CD14-positive monocyte (primary cell): ENCODE measurements around the gene OAF. TPM values are rescaled to one million over a fixed set of nuclear protein-coding genes. Genes with fewer than 3 reads are reported as not detected.

Experiments used
- DNase-seq, 3 donors: peaks; one replicate each; pipeline ENCODE4 v3.0.0-alpha.2; 2011 to 2022
- H2AFZ ChIP-seq: 2 replicates; pipeline ENCODE4 v1.6.0; 2012; ENCODE audit warnings: mild to moderate bottlenecking, low read depth, low read length, inconsistent platforms; ENCODE audit not compliant: insufficient read depth, poor library complexity, severe bottlenecking
- H3K27ac ChIP-seq, 2 donors: 1 replicate in 1 of 2; 2 replicates in 1 of 2; pipeline ENCODE4 v1.5.1; 2012 to 2013; ENCODE audit warnings: low read length in 2 of 2, control low read depth in 1 of 2, inconsistent platforms in 1 of 2, low read depth in 1 of 2, mild to moderate bottlenecking in 1 of 2
- H3K27me3 ChIP-seq, 2 donors: one replicate each; pipeline versions ENCODE4 v1.6.0 to v1.6.1; 2011 to 2013; ENCODE audit warnings: low read length in 2 of 2; ENCODE audit not compliant: control insufficient read depth in 2 of 2, insufficient read depth in 2 of 2
- H3K36me3 ChIP-seq, 2 donors: replicated peaks in 1 of 2; 1 replicate in 1 of 2; 2 replicates in 1 of 2; pipeline versions ENCODE4 v1.5.1 to v1.6.1; 2012 to 2013; ENCODE audit warnings: low read length in 2 of 2, control low read depth in 1 of 2, inconsistent platforms in 1 of 2, mild to moderate bottlenecking in 1 of 2; ENCODE audit not compliant: insufficient read depth in 2 of 2, control insufficient read depth in 1 of 2
- H3K4me1 ChIP-seq, 2 donors: 1 replicate in 1 of 2; 2 replicates in 1 of 2; pipeline versions ENCODE4 v1.5.1 to v1.6.1; 2012 to 2013; ENCODE audit warnings: low read length in 2 of 2, control low read depth in 1 of 2, inconsistent platforms in 1 of 2, mild to moderate bottlenecking in 1 of 2, moderate library complexity in 1 of 2; ENCODE audit not compliant: insufficient read depth in 2 of 2, control insufficient read depth in 1 of 2
- H3K4me2 ChIP-seq: replicated peaks from 2 replicates; pipeline ENCODE3; 2012; ENCODE audit warnings: low read length, moderate library complexity, mild to moderate bottlenecking; ENCODE audit not compliant: poor library complexity, severe bottlenecking; ENCODE audit errors: extremely low read depth
- H3K4me3 ChIP-seq, 3 experiments: fragments of 200-600 bp in 1 of 3; sonication (generic) in 1 of 3; replicated peaks in 1 of 3; 1 replicate in 2 of 3; 2 replicates in 1 of 3; pipeline ENCODE4 v1.5.1; 2011 to 2013; ENCODE audit warnings: low read length in 3 of 3, mild to moderate bottlenecking in 3 of 3, control low read depth in 2 of 3, low read depth in 2 of 3, inconsistent platforms in 1 of 3, moderate library complexity in 1 of 3
- H3K79me2 ChIP-seq: 2 replicates; pipeline ENCODE4 v1.6.0; 2012; ENCODE audit warnings: mild to moderate bottlenecking, control low read depth, inconsistent platforms, low read length, moderate library complexity; ENCODE audit not compliant: insufficient read depth
- H3K9ac ChIP-seq: 2 replicates; pipeline ENCODE4 v1.6.0; 2017; ENCODE audit warnings: low read length, mild to moderate bottlenecking; ENCODE audit not compliant: insufficient read depth, poor library complexity, severe bottlenecking
- H3K9me3 ChIP-seq, 2 donors: replicated peaks in 1 of 2; 1 replicate in 1 of 2; 2 replicates in 1 of 2; pipeline versions ENCODE4 v1.5.1 to v1.6.1; 2012 to 2013; ENCODE audit warnings: low read length in 2 of 2, control low read depth in 1 of 2; ENCODE audit not compliant: control insufficient read depth in 1 of 2, insufficient read depth in 1 of 2
- H4K20me1 ChIP-seq: 2 replicates; pipeline ENCODE4 v1.6.0; 2012; ENCODE audit warnings: mild to moderate bottlenecking, low read length, control low read depth, moderate library complexity; ENCODE audit not compliant: insufficient read depth
- H3K27ac Mint-ChIP-seq, 7 donors: one replicate each; pipeline ENCODE4 v1.8.0; 2020; ENCODE audit warnings: mild to moderate bottlenecking in 7 of 7, mixed read lengths in 7 of 7, moderate library complexity in 6 of 7, inconsistent platforms in 2 of 7
- H3K27me3 Mint-ChIP-seq, 3 donors: one replicate each; pipeline ENCODE4 v1.8.0; 2021 to 2022; ENCODE audit warnings: low read depth in 3 of 3, mild to moderate bottlenecking in 3 of 3, mixed read lengths in 3 of 3, moderate library complexity in 3 of 3, inconsistent platforms in 1 of 3
- H3K36me3 Mint-ChIP-seq, 2 donors: one replicate each; pipeline ENCODE4 v1.8.0; 2020; ENCODE audit warnings: mixed read lengths in 2 of 2, inconsistent platforms in 1 of 2, mild to moderate bottlenecking in 1 of 2
- H3K4me1 Mint-ChIP-seq: one replicate; pipeline ENCODE4 v1.8.0; 2020; ENCODE audit warnings: mild to moderate bottlenecking, mixed read lengths
- H3K4me3 Mint-ChIP-seq, 2 donors: one replicate each; pipeline ENCODE4 v1.8.0; 2020; ENCODE audit warnings: mild to moderate bottlenecking in 2 of 2, mixed read lengths in 2 of 2, moderate library complexity in 1 of 2
- H3K9me3 Mint-ChIP-seq, 7 donors: one replicate each; pipeline ENCODE4 v1.8.0; 2020 to 2022; ENCODE audit warnings: mixed read lengths in 7 of 7, mild to moderate bottlenecking in 6 of 7, moderate library complexity in 6 of 7, inconsistent platforms in 2 of 7
- WGBS: methylation state at CpG from one replicate; pipeline ENCODE4 v1.1.5; 2013; ENCODE audit warnings: missing lambda C conversion rate; ENCODE audit not compliant: insufficient coverage; 5-methylcytosine and 5-hydroxymethylcytosine counted together
- intact Hi-C, 2 donors: fragments of 100-400 bp; cut with micrococcal nuclease; formaldehyde crosslinking; loops; one replicate each; pipeline versions ENCODE4 v1.15.0 to v1.15.1; 2023
- polyA plus RNA-seq, 3 donors: library from polyadenylated mRNA; depleted of rRNA in 1 of 3; unstranded in 2 of 3; stranded (reverse) in 1 of 3; fragments of 300-500 nt in 2 of 3; fragments of >200 nt in 1 of 3; fragmentation: Illumina TruSeq in 2 of 3; gene quantifications; 1 replicate in 2 of 3; 2 replicates in 1 of 3; pipeline ENCODE4 v1.2.3, GENCODE V29; 2012 to 2021
- TF ChIP-seq, protein P1 (sequence below): fragments of 200-600 bp; IDR thresholded peaks from one replicate; pipeline ENCODE4 v1.8.0; 2022; ENCODE audit warnings: antibody characterized with exemption, mild to moderate bottlenecking

Gene OAF
- polyA plus RNA-seq, 3 donors = 31.5 to 57.2 (median 49.2) TPM

DNA sequence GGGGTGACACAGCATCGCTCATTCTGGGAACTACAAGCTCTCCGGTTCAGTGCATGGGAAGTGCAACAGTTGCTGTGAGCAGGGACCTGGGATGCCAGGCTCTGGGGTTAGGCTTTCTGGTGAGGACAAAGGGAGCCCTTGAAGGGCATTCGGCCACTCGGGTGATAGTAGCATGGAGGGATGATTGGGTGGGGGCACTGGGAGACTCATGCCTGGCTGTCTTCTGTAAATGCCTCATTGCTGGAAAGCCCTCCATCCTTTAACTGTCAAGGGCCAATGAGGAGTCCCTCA lies 9.9 kb downstream of the OAF start:
- peaks cover 63% of the 10 kb centered on the region for H3K4me1 Mint-ChIP-seq
- peaks cover 54% of the 10 kb centered on the region for H4K20me1 ChIP-seq
- peaks cover 30% of the 10 kb centered on the region for H3K79me2 ChIP-seq
- H3K4me1 ChIP-seq = peaks cover 39 to 41% of the 10 kb centered on the region in 2 donors
- TF ChIP-seq, protein P1, sequence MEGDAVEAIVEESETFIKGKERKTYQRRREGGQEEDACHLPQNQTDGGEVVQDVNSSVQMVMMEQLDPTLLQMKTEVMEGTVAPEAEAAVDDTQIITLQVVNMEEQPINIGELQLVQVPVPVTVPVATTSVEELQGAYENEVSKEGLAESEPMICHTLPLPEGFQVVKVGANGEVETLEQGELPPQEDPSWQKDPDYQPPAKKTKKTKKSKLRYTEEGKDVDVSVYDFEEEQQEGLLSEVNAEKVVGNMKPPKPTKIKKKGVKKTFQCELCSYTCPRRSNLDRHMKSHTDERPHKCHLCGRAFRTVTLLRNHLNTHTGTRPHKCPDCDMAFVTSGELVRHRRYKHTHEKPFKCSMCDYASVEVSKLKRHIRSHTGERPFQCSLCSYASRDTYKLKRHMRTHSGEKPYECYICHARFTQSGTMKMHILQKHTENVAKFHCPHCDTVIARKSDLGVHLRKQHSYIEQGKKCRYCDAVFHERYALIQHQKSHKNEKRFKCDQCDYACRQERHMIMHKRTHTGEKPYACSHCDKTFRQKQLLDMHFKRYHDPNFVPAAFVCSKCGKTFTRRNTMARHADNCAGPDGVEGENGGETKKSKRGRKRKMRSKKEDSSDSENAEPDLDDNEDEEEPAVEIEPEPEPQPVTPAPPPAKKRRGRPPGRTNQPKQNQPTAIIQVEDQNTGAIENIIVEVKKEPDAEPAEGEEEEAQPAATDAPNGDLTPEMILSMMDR = no peak
- H3K9ac ChIP-seq = no peak overlapping the region
- H3K27ac Mint-ChIP-seq = peak overlapping the region in 1 of 7 donors; percentile 70
- H3K9me3 ChIP-seq = no peaks in the 10 kb centered on the region
- H2AFZ ChIP-seq = no peak overlapping the region
- peaks cover 40 to 56% of the 10 kb centered on the region in 2 donors for H3K36me3 Mint-ChIP-seq
- H3K27me3 ChIP-seq = no peaks in the 10 kb centered on the region
- no peak overlapping the region for H3K4me2 ChIP-seq
- no peak overlapping the region for H3K4me3 ChIP-seq
- H3K36me3 ChIP-seq = peaks cover 13 to 59% of the 10 kb centered on the region in 2 donors
- DNase-seq = no peak
- no peak overlapping the region for H3K4me3 Mint-ChIP-seq
- no peaks in the 10 kb centered on the region for H3K27me3 Mint-ChIP-seq
- no peak overlapping the region for H3K27ac ChIP-seq
- intact Hi-C loops = no loop called here
- H3K9me3 Mint-ChIP-seq = no peaks in the 10 kb centered on the region
- 95% methylated on average over 4 of the region's 4 CpGs for WGBS

DNA sequence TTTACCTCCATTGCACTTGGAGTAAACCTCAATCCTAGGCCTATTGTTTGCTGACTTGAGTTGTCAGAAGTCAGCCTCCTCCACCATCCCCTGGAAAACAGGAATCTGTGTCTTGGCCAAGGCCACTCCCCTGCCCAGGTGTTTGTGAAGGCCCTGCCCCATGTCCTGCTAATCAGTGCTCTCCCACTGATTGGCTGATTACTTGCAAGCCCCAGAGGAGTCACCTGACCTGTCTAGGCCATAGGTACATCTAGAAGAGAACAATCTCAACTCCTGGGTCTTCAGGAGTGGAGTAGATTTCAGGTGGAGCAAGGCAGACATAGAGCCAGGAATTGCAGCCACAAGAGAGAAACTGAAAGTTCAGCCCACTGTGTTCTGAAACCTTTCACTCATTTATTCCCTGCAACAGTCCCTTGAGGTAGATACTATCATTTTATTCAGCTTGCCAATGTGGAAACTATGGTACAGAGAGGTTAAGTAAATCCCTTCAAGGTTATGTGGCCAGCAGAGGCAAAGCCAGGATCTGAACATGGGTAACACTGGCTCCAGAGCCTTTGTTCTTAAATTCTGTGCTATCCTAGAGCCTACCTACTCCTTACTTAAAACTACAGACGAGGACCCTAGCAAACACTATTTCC lies 10.4 kb downstream of the OAF start:
- peaks cover 38 to 56% of the 10 kb centered on the region in 2 donors for H3K36me3 Mint-ChIP-seq
- no peak overlapping the region for H2AFZ ChIP-seq
- H4K20me1 ChIP-seq = peaks cover 49% of the 10 kb centered on the region
- intact Hi-C loops = no loop called here
- H3K4me2 ChIP-seq = no peak overlapping the region
- no peak overlapping the region for H3K4me3 ChIP-seq
- no peaks in the 10 kb centered on the region for H3K9me3 ChIP-seq
- H3K4me1 ChIP-seq = peaks cover 44 to 47% of the 10 kb centered on the region in 2 donors
- no peak for DNase-seq
- H3K4me1 Mint-ChIP-seq = peaks cover 68% of the 10 kb centered on the region
- no CpG with 5 or more reads among the region's 1 CpG for WGBS
- H3K27me3 ChIP-seq = no peaks in the 10 kb centered on the region
- H3K79me2 ChIP-seq = peaks cover 24% of the 10 kb centered on the region
- no peak overlapping the region for H3K9ac ChIP-seq
- no peak overlapping the region for H3K27ac ChIP-seq
- TF ChIP-seq, protein P1 = no peak
- H3K36me3 ChIP-seq = peaks cover 9 to 53% of the 10 kb centered on the region in 2 donors
- no peak overlapping the region for H3K4me3 Mint-ChIP-seq
- peaks cover 0 to 2% (median 0%) of the 10 kb centered on the region in 3 donors for H3K27me3 Mint-ChIP-seq
- no peaks in the 10 kb centered on the region for H3K9me3 Mint-ChIP-seq
- H3K27ac Mint-ChIP-seq = peak overlapping the region in 1 of 7 donors; percentile 40
